Panc1 (cell line): ENCODE data around the gene SOX5. TPM values are rescaled to one million over a fixed set of nuclear protein-coding genes. Genes with fewer than 3 reads are reported as not detected.

Experiments
- ATAC-seq: fragments of 200-7000 bp; cut with Tn5 transposase; 2 replicates; pipeline ENCODE4 v1.9.1; 2020; ENCODE audit warnings: mild to moderate bottlenecking, moderate library complexity
- BruUV-seq: library from RNA; stranded (reverse); fragments of 400-500 nt; replicated peaks from 2 replicates; lab custom pipeline; 2021; lab: Mats Ljungman, UMichigan
- CTCF ChIA-PET: fragments of 300-600 bp; sonication (Branson Sonifier 250); formaldehyde crosslinking; loops from one replicate; lab custom pipeline; 2022; ENCODE audit warnings: antibody characterized with exemption; lab: Charles Lee
- POLR2A ChIA-PET: fragments of 300-600 bp; sonication (Branson Sonifier 250); formaldehyde crosslinking; loops from one replicate; lab custom pipeline; 2022; ENCODE audit warnings: antibody characterized with exemption; lab: Charles Lee
- DNase-seq: peaks from one replicate; pipeline ENCODE4 v3.0.0-alpha.2; 2010; ENCODE audit warnings: low read depth, low spot score
- H3K27ac ChIP-seq: 2 replicates; pipeline ENCODE4 v1.5.1; 2011; ENCODE audit warnings: mild to moderate bottlenecking, low read length, inconsistent platforms
- H3K27me3 ChIP-seq: fragments of 200-500 bp; sonication (Bioruptor generic); 2 replicates; pipeline ENCODE4 v1.6.0; 2014; ENCODE audit warnings: low read length, inconsistent platforms; ENCODE audit not compliant: control insufficient read depth, insufficient read depth
- H3K36me3 ChIP-seq: fragments of 200-500 bp; sonication (Bioruptor generic); 2 replicates; pipeline ENCODE4 v1.5.1; 2014; ENCODE audit warnings: inconsistent platforms, mild to moderate bottlenecking, low read length, moderate library complexity; ENCODE audit not compliant: control insufficient read depth, insufficient read depth
- H3K4me1 ChIP-seq: 2 replicates; pipeline ENCODE4 v1.5.1; 2011; ENCODE audit warnings: inconsistent platforms, mild to moderate bottlenecking, low read length, moderate library complexity; ENCODE audit not compliant: control insufficient read depth, insufficient read depth
- H3K4me3 ChIP-seq, 2 experiments: 2 replicates each; pipeline ENCODE4 v1.5.1; 2011 to 2012; ENCODE audit warnings: low read depth in 2 of 2, low read length in 2 of 2, mild to moderate bottlenecking in 2 of 2, inconsistent platforms in 1 of 2, moderate library complexity in 1 of 2
- H3K9me3 ChIP-seq: fragments of 200-500 bp; sonication (Bioruptor generic); 2 replicates; pipeline ENCODE4 v1.5.1; 2014; ENCODE audit warnings: low read depth, mild to moderate bottlenecking, inconsistent platforms, low read length, moderate library complexity; ENCODE audit not compliant: control insufficient read depth, insufficient read depth
- CTCF ChIP-seq: fragments of 450-650 bp; IDR thresholded peaks from 2 replicates; pipeline ENCODE4 v1.5.1; 2017; ENCODE audit warnings: mild to moderate bottlenecking
- POLR2AphosphoS5 ChIP-seq: IDR thresholded peaks from 2 replicates; pipeline ENCODE4 v1.6.1; 2012; ENCODE audit warnings: mild to moderate bottlenecking, low read depth, low read length, moderate library complexity
- REST ChIP-seq, 2 experiments: IDR thresholded peaks; 2 replicates each; pipeline ENCODE4 v1.6.1; 2011 to 2012; ENCODE audit warnings: low read depth in 2 of 2, control low read depth in 1 of 2, low read length in 1 of 2, mild to moderate bottlenecking in 1 of 2, moderate library complexity in 1 of 2; ENCODE audit not compliant: insufficient read depth in 1 of 2
- SIN3A ChIP-seq: IDR thresholded peaks from 2 replicates; pipeline ENCODE4 v1.6.1; 2012; ENCODE audit warnings: low read depth, mild to moderate bottlenecking, low read length, moderate library complexity, borderline replicate concordance; ENCODE audit not compliant: insufficient read depth
- TCF7L2 ChIP-seq: IDR thresholded peaks from 2 replicates; pipeline ENCODE4 v1.6.1; 2011; ENCODE audit warnings: mild to moderate bottlenecking, low read depth, low read length, inconsistent platforms
- in situ Hi-C: cut with HindIII; loops from 2 replicates; pipeline ENCODE4 v1.10.0; 2016; ENCODE audit warnings: low sequenced_read_pairs, low pct_unique_long_range_greater_than_20kb
- intact Hi-C: fragments of 100-400 bp; cut with micrococcal nuclease; formaldehyde crosslinking; loops from one replicate; pipeline ENCODE4 v1.10.0; 2022; ENCODE audit not compliant: unreplicated experiment
- total RNA-seq: library from RNA; stranded (reverse); gene quantifications from one replicate; pipeline ENCODE4 v1.2.1, GENCODE V29; 2021; ENCODE audit not compliant: unreplicated experiment

Gene SOX5
- total RNA-seq, 1 experiment from 2014 or later, result 0.23 TPM

- in situ Hi-C loops (no loop called here), intact Hi-C loops (no loop called here)
- no peaks in the 10 kb centered on the region for H3K9me3 ChIP-seq
- BruUV-seq, result no TSS peak
- ATAC-seq, result no peak
- H3K4me1 ChIP-seq, result no peaks in the 10 kb centered on the region
- H3K4me3 ChIP-seq, result no peak overlapping the region
- TF ChIP-seq SIN3A (no peak), TCF7L2 (no peak), CTCF (no peak), REST (IDR thresholded peaks at IDR 0.05; ENCODE audit: insufficient read depth in 1 of 2, low read depth in 2 of 2, low read length in 1 of 2) (no peak), POLR2AphosphoS5 (no peak)
- no peaks in the 10 kb centered on the region for H3K36me3 ChIP-seq
- no peaks in the 10 kb centered on the region for H3K27me3 ChIP-seq
- no peak for DNase-seq
- CTCF ChIA-PET, result no interaction called here
- no peak overlapping the region for H3K27ac ChIP-seq
- POLR2A ChIA-PET, result no interaction called here
These were observed 279.8 kb downstream of the SOX5 start for GRCh38 chr12:23669691-23670090.

GRCh38 chr12:23666866-23667265 lies 282.6 kb downstream of the SOX5 start:
- Histone ChIP-seq H3K27ac (no peak overlapping the region), H3K4me1 (no peaks in the 10 kb centered on the region), H3K9me3 (no peaks in the 10 kb centered on the region), H3K4me3 (no peak overlapping the region), H3K27me3 (no peaks in the 10 kb centered on the region), H3K36me3 (no peaks in the 10 kb centered on the region)
- BruUV-seq, result no TSS peak
- ATAC-seq (no peak), DNase-seq (no peak)
- in situ Hi-C loops (no loop called here), intact Hi-C loops (no loop called here)
- ChIA-PET CTCF (no interaction called here), POLR2A (no interaction called here)
- TF ChIP-seq SIN3A (no peak), POLR2AphosphoS5 (no peak), CTCF (no peak)
